IMR-90 (cell line): ENCODE data around the gene TCF19. TPM values are rescaled to one million over a fixed set of nuclear protein-coding genes. Genes with fewer than 3 reads are reported as not detected.

Experiments used
- ATAC-seq: fragments of 200-7000 bp; cut with Tn5 transposase; 2 replicates; pipeline ENCODE4 v1.9.1; 2020; ENCODE audit warnings: low read depth, mild to moderate bottlenecking, moderate library complexity
- BruUV-seq: library from RNA; stranded (reverse); fragments of 400-500 nt; replicated peaks from 2 replicates; lab custom pipeline; 2021; lab: Mats Ljungman, UMichigan
- CTCF ChIA-PET: fragments of 300-600 bp; formaldehyde crosslinking; extraction: SDS; loops from one replicate; lab custom pipeline; 2021; ENCODE audit warnings: antibody characterized with exemption; lab: Yijun Ruan, JAX
- POLR2A ChIA-PET: fragments of 300-600 bp; sonication (Branson Sonifier 250); formaldehyde crosslinking; loops from one replicate; lab custom pipeline; 2022; ENCODE audit warnings: antibody characterized with exemption; ENCODE audit not compliant: unreplicated experiment; lab: Charles Lee
- DNase-seq: peaks from one replicate; pipeline ENCODE4 v3.0.0; 2013
- H2AFZ ChIP-seq: replicated peaks from 2 replicates; pipeline ENCODE3; 2013; ENCODE audit warnings: low read length, mild to moderate bottlenecking; ENCODE audit not compliant: poor library complexity
- H2AK5ac ChIP-seq: 2 replicates; pipeline ENCODE4 v1.6.1; 2013; ENCODE audit warnings: low read depth, low read length, inconsistent platforms
- H2AK9ac ChIP-seq: replicated peaks from 2 replicates; pipeline ENCODE3; 2013; ENCODE audit warnings: mild to moderate bottlenecking, low read depth, low read length, moderate library complexity; ENCODE audit not compliant: poor library complexity
- H2BK120ac ChIP-seq: 2 replicates; pipeline ENCODE4 v1.6.1; 2013; ENCODE audit warnings: low read depth, low read length, inconsistent platforms
- H2BK15ac ChIP-seq: 3 replicates; pipeline ENCODE4 v1.6.1; 2013; ENCODE audit warnings: low read depth, low read length, inconsistent platforms
- H2BK20ac ChIP-seq: 2 replicates; pipeline ENCODE4 v1.6.1; 2013; ENCODE audit warnings: low read depth, mild to moderate bottlenecking, inconsistent platforms, low read length, moderate library complexity
- H2BK5ac ChIP-seq: 2 replicates; pipeline ENCODE4 v1.6.1; 2013; ENCODE audit warnings: mild to moderate bottlenecking, low read depth, low read length, inconsistent platforms; ENCODE audit not compliant: poor library complexity, severe bottlenecking
- H3K14ac ChIP-seq: replicated peaks from 2 replicates; pipeline ENCODE4 v1.6.1; 2013; ENCODE audit warnings: low read depth, low read length, inconsistent platforms
- H3K18ac ChIP-seq: 2 replicates; pipeline ENCODE4 v1.6.1; 2013; ENCODE audit warnings: low read depth, low read length, control low read depth
- H3K23ac ChIP-seq: 2 replicates; pipeline ENCODE4 v1.6.1; 2013; ENCODE audit warnings: low read depth, low read length, inconsistent platforms
- H3K27ac ChIP-seq: 2 replicates; pipeline ENCODE4 v1.5.1; 2013; ENCODE audit warnings: mild to moderate bottlenecking, control low read depth, low read length; ENCODE audit not compliant: insufficient read depth
- H3K27me3 ChIP-seq: 2 replicates; pipeline ENCODE4 v1.6.1; 2013; ENCODE audit warnings: low read length; ENCODE audit not compliant: control insufficient read depth, insufficient read depth
- H3K36me3 ChIP-seq: 2 replicates; pipeline ENCODE4 v1.6.1; 2013; ENCODE audit warnings: low read length, mixed read lengths; ENCODE audit not compliant: control insufficient read depth, insufficient read depth
- H3K4ac ChIP-seq: 2 replicates; pipeline ENCODE4 v1.6.1; 2013; ENCODE audit warnings: low read depth, low read length, inconsistent platforms
- H3K4me1 ChIP-seq: 2 replicates; pipeline ENCODE4 v1.6.1; 2013; ENCODE audit warnings: low read length, mixed read lengths; ENCODE audit not compliant: control insufficient read depth, insufficient read depth
- H3K4me2 ChIP-seq: 2 replicates; pipeline ENCODE4 v1.6.1; 2013; ENCODE audit warnings: low read depth, mild to moderate bottlenecking, control low read depth, low read length, moderate library complexity
- H3K4me3 ChIP-seq: 2 replicates; pipeline ENCODE4 v1.5.1; 2013; ENCODE audit warnings: low read depth, mild to moderate bottlenecking, control low read depth, low read length, moderate library complexity; ENCODE audit not compliant: insufficient read depth
- H3K56ac ChIP-seq: 2 replicates; pipeline ENCODE4 v1.6.1; 2013; ENCODE audit warnings: low read length, inconsistent platforms; ENCODE audit not compliant: insufficient read depth; ENCODE audit errors: extremely low read depth
- H3K79me1 ChIP-seq, 2 experiments: 2 replicates each; pipeline ENCODE4 v1.6.1; 2013; ENCODE audit warnings: low read length in 2 of 2, inconsistent platforms in 1 of 2, low read depth in 1 of 2
- H3K9ac ChIP-seq: 2 replicates; pipeline ENCODE4 v1.6.1; 2013; ENCODE audit warnings: low read depth, low read length, control low read depth
- H3K9me1 ChIP-seq: 2 replicates; pipeline ENCODE4 v1.6.1; 2013; ENCODE audit warnings: low read length, inconsistent platforms; ENCODE audit not compliant: insufficient read depth
- H3K9me3 ChIP-seq: 2 replicates; pipeline ENCODE4 v1.6.1; 2013; ENCODE audit warnings: low read length; ENCODE audit not compliant: control insufficient read depth, insufficient read depth
- H4K20me1 ChIP-seq: 2 replicates; pipeline ENCODE4 v1.6.1; 2013; ENCODE audit warnings: low read length, inconsistent platforms; ENCODE audit not compliant: insufficient read depth
- H4K5ac ChIP-seq: 2 replicates; pipeline ENCODE4 v1.6.1; 2013; ENCODE audit warnings: mild to moderate bottlenecking, low read depth, low read length, control low read depth
- H4K8ac ChIP-seq, 2 experiments: 2 replicates each; pipeline ENCODE4 v1.6.1; 2013; ENCODE audit warnings: low read depth in 2 of 2, low read length in 2 of 2, control low read depth in 1 of 2, inconsistent platforms in 1 of 2
- H4K91ac ChIP-seq: 2 replicates; pipeline ENCODE4 v1.6.1; 2013; ENCODE audit warnings: low read depth, low read length, inconsistent platforms; ENCODE audit not compliant: insufficient read depth
- BHLHE40 ChIP-seq: fragments of 150-350 bp; IDR thresholded peaks from 2 replicates; pipeline ENCODE4 v1.6.1; 2016; ENCODE audit warnings: mild to moderate bottlenecking, low read depth, low read length
- RFX5 ChIP-seq: IDR thresholded peaks from 2 replicates; pipeline ENCODE4 v1.8.0; 2012; ENCODE audit warnings: low read depth, mild to moderate bottlenecking, low read length, moderate library complexity
- WGBS, 2 experiments: methylation state at CpG; one replicate each; pipeline versions ENCODE4 v1.1.5 to v1.1.7; 2013; ENCODE audit warnings: missing lambda C conversion rate in 2 of 2; ENCODE audit not compliant: insufficient read length in 1 of 2; ENCODE audit errors: extremely low coverage in 2 of 2; 5-methylcytosine and 5-hydroxymethylcytosine counted together
- dilution Hi-C: fragments of 300-500 bp; cut with HindIII; formaldehyde crosslinking; loops from one replicate; pipeline ENCODE4 v1.14.3; 2018; ENCODE audit warnings: low sequenced_read_pairs; ENCODE audit not compliant: unreplicated experiment
- in situ Hi-C: fragments of 300-500 bp; cut with MboI; formaldehyde crosslinking; loops from 3 replicates; pipeline ENCODE4 v1.14.3; 2019; ENCODE audit warnings: low sequenced_read_pairs, inconsistent platforms, mixed read lengths
- intact Hi-C: fragments of 100-400 bp; cut with micrococcal nuclease; formaldehyde crosslinking; loops from 2 replicates; pipeline ENCODE4 v1.10.0; 2022
- polyA plus RNA-seq, 3 experiments: library from polyadenylated mRNA; depleted of rRNA; stranded (reverse); fragments of >200 nt; gene quantifications; 2 replicates each; pipeline ENCODE4 v1.2.3, GENCODE V29; 2012; ENCODE audit warnings: low replicate concordance in 1 of 3
- total RNA-seq: library from RNA; depleted of rRNA; stranded (reverse); fragments of >200 nt; gene quantifications from 2 replicates; pipeline ENCODE4 v1.2.3, GENCODE V29; 2012

The TCF19 gene
- total and polyA plus RNA-seq, 2 of the 4 experiments (the other 2 are of a cell fraction) = 13.1 to 14.2 TPM

DNA sequence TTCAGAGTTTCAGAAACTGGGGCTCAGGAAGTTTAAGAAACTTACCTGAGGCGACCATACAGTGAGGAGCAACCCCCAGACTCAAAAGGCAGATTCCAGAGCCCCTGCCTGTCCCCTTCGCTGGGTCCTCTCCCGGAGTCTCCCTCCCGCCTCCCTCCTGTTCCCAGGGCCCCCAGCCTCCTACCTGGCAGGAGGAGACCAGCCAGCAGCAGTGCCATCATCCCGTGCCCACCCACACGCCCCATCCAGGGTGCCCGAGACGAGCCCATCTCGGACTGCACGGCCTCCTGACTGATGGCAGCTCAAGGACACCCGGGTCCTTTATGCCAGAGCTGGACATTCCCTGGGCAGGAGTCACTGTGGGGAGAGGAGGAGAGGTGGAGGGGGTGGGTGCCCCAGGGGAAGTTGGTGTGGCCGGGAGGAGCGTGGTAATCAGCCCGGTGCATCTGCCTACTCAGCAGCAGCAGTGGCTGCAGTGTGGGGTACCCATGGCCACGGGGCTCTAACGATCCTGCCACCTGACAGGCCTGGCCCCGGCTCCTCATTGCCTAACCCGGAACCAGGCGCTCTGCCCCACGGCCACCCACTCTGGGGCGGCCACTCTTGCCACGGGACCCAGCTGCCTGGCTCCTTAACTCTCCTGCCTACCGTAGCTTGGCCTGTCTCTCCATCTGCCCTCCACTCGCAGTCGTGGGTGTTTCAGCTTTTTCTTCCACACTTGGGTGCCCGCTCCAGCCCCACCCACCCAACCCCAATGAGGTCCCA lies 38.1 kb upstream of the TCF19 start, which contains the start of gene CDSN:
CDSN (minus strand) TSS at position 296 of the 765 bp plus-strand sequence; CDS start at position 269, 27 bp downstream.
- Histone ChIP-seq H3K14ac (no peak within 1 kb of the TSS), H2BK120ac (no peak within 1 kb of the TSS), H4K5ac (no peak within 1 kb of the TSS), H3K4ac (no peak within 1 kb of the TSS), H3K9me3 (no peaks in the 10 kb centered on the region), H3K18ac (no peak within 1 kb of the TSS), H3K79me1 (peaks cover 0 to 3% of the 10 kb centered on the region in 2 experiments; a peak in 2 of 4 replicates), H2AK9ac (no peak within 1 kb of the TSS), H3K9me1 (peaks cover under 1% of the 10 kb centered on the region), H3K23ac (no peak within 1 kb of the TSS), H3K36me3 (no peaks in the 10 kb centered on the region), H3K9ac (no peak within 1 kb of the TSS), H2BK15ac (no peak within 1 kb of the TSS), H2AFZ (no peak within 1 kb of the TSS), H4K20me1 (no peaks in the 10 kb centered on the region), H3K27ac (no peak within 1 kb of the TSS), H4K91ac (no peak within 1 kb of the TSS), H3K4me3 (no peak within 1 kb of the TSS), H3K56ac (no peak within 1 kb of the TSS), H2BK20ac (no peak within 1 kb of the TSS), H2BK5ac (no peak within 1 kb of the TSS), H2AK5ac (no peak within 1 kb of the TSS), H3K27me3 (peaks cover 3% of the 10 kb centered on the region; the same call in 1 of the 2 replicates), H3K4me1 (peaks cover 2% of the 10 kb centered on the region), H3K4me2 (no peak within 1 kb of the TSS), H4K8ac (no peak within 1 kb of the TSS)
- ATAC-seq = no peak
- TF ChIP-seq BHLHE40 = no peak
- no peak for TF ChIP-seq RFX5
- ChIA-PET POLR2A (no interaction called here), CTCF (no interaction called here)
- no peak for DNase-seq
- 92% methylated on average over 16 of the region's 26 CpGs; no CpG with 5 or more reads in 1 of the 2 experiments for WGBS, 2 experiments
- dilution Hi-C loops = no loop called here
- no TSS peak for BruUV-seq
- in situ Hi-C loops = no loop called here
- intact Hi-C loops = no loop called here
